Tibial artery (tissue), 4 donors: ENCODE data around the gene MRGPRX4.

Experiments
- DNase-seq, 2 donors: peaks; one replicate each; pipeline ENCODE4 v3.0.0-alpha.2; 2019
- H3K27ac ChIP-seq, 2 donors: fragments of 200-600 bp; sonication (generic) in 1 of 2; 1 replicate in 1 of 2; 2 replicates in 1 of 2; pipeline ENCODE4 v1.5.1; 2018 to 2019; ENCODE audit warnings: mild to moderate bottlenecking in 1 of 2
- H3K27me3 ChIP-seq, 2 donors: fragments of 200-600 bp; sonication (generic) in 1 of 2; one replicate each; pipeline versions ENCODE4 v1.5.1 to v1.6.0; 2016 to 2019
- H3K36me3 ChIP-seq, 3 donors: fragments of 200-600 bp; sonication (generic) in 2 of 3; one replicate each; pipeline ENCODE4 v1.5.1; 2016 to 2019; ENCODE audit warnings: mild to moderate bottlenecking in 2 of 3
- H3K4me1 ChIP-seq, 4 donors: fragments of 200-600 bp; sonication (generic) in 2 of 4; 1 replicate in 3 of 4; 2 replicates in 1 of 4; pipeline ENCODE4 v1.5.1; 2016 to 2019
- H3K4me3 ChIP-seq, 2 donors: fragments of 200-600 bp; sonication (generic) in 1 of 2; 1 replicate in 1 of 2; 2 replicates in 1 of 2; pipeline ENCODE4 v1.5.1; 2018 to 2019; ENCODE audit warnings: mild to moderate bottlenecking in 2 of 2
- H3K9me3 ChIP-seq, 3 donors: fragments of 200-600 bp; sonication (generic) in 1 of 3; one replicate each; pipeline ENCODE4 v1.5.1; 2016 to 2019
- intact Hi-C: fragments of 100-400 bp; cut with DNase I; formaldehyde crosslinking; loops from one replicate; pipeline ENCODE4 v1.15.0; 2023; ENCODE audit warnings: low total_unique reads
- TF ChIP-seq, protein P1 (sequence below), 2 experiments: fragments of 200-600 bp in 1 of 2; fragments of 450-650 bp in 1 of 2; IDR thresholded peaks; one replicate each; pipeline ENCODE4 v1.5.1; 2017 to 2019; ENCODE audit warnings: antibody characterized with exemption in 2 of 2, mild to moderate bottlenecking in 1 of 2, moderate library complexity in 1 of 2

MRGPRX4 gene

DNA sequence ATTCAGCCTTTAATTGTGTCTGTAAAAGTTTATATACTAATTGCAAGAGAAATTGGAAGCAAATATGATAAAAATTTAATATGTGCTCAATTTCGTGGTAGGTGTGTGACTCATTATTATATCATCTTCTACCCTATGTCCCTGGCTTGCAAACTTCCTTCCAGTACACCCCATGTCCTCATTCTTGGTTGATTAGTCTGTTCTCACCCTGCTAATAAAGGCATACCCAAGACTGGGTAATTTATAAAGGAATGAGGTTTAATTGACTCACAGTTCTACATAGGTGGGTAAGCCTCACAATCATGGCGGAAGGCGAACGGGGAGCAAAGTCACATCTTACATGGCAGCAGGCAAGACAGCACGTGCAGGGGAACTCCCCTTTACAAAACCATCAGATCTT, 28.4 kb upstream of the MRGPRX4 start:
- H3K27ac ChIP-seq, result no peak overlapping the region
- H3K4me1 ChIP-seq, result no peaks in the 10 kb centered on the region
- TF ChIP-seq, protein P1, sequence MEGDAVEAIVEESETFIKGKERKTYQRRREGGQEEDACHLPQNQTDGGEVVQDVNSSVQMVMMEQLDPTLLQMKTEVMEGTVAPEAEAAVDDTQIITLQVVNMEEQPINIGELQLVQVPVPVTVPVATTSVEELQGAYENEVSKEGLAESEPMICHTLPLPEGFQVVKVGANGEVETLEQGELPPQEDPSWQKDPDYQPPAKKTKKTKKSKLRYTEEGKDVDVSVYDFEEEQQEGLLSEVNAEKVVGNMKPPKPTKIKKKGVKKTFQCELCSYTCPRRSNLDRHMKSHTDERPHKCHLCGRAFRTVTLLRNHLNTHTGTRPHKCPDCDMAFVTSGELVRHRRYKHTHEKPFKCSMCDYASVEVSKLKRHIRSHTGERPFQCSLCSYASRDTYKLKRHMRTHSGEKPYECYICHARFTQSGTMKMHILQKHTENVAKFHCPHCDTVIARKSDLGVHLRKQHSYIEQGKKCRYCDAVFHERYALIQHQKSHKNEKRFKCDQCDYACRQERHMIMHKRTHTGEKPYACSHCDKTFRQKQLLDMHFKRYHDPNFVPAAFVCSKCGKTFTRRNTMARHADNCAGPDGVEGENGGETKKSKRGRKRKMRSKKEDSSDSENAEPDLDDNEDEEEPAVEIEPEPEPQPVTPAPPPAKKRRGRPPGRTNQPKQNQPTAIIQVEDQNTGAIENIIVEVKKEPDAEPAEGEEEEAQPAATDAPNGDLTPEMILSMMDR (IDR thresholded peaks at IDR 0.05), result no peak
- H3K27me3 ChIP-seq, result no peaks in the 10 kb centered on the region
- intact Hi-C loops, result no loop called here
- DNase-seq, result no peak
- no peaks in the 10 kb centered on the region for H3K36me3 ChIP-seq
- no peak overlapping the region for H3K4me3 ChIP-seq
- H3K9me3 ChIP-seq, result no peaks in the 10 kb centered on the region

DNA sequence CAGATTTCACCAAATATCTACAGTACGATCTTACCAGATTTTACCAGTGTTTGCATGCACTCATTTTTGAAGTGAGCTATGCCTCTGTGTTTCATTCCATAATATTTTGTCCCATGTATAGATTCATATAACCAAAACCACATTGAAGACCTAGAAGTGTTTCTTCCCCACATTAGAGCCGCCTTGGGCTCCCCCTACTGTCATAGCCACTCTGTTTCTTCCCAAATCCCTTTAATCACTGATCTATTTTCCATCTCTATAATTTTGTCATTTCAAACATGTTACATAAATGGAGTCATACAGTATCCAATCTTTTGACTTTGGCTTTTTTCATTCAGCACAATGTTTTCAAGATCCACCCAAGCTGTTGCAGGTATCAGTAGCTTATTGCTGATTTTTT, 27.6 kb upstream of the MRGPRX4 start:
- TF ChIP-seq, protein P1 (IDR thresholded peaks at IDR 0.05), result no peak
- intact Hi-C loops, result no loop called here
- Histone ChIP-seq H3K4me1 (no peaks in the 10 kb centered on the region), H3K27ac (no peak overlapping the region), H3K4me3 (no peak overlapping the region), H3K36me3 (no peaks in the 10 kb centered on the region), H3K27me3 (no peaks in the 10 kb centered on the region), H3K9me3 (no peaks in the 10 kb centered on the region)
- no peak for DNase-seq

DNA sequence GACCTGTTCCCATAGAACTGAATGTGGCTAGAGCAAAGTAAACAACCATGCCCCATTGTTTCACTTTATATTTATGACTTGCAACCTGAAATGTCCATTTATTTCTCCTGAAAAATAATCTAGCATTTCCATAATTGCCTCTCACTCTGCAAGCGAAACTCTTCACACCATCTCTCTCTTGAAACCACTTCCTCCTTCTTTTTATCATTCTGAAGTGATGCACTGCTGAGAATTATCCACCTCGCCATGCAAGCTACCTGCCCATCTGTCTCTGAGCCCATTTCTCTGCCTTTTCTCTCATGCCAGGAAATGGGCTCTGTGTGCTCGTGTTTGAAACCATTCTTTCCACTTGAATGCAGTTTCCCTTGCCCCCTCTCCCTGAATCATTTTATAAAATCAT, 26.8 kb upstream of the MRGPRX4 start:
- TF ChIP-seq, protein P1 (IDR thresholded peaks at IDR 0.05), result no peak
- H3K36me3 ChIP-seq, result no peaks in the 10 kb centered on the region
- intact Hi-C loops, result no loop called here

DNA sequence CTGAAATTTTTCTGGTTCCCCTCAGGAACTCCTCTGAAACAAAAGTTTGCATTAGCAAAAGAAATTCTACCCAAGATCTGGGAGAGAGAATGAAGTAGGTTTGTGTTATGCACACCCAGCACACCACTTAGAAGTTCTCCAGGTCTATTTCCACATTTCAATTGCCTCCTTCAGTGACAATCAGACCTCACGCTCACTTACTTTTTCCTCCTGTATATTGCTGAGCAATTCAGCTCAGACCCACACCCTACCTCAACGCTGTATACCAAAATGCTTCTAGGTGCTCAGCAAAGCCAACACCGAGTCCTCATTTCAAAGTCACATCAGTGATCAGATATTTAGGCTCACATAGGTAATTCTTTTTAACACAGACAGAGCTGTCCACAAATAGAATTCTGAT, 21.1 kb upstream of the MRGPRX4 start:
- Histone ChIP-seq H3K27me3 (peaks cover 0 to 7% of the 10 kb centered on the region in 2 donors), H3K4me3 (no peak overlapping the region), H3K4me1 (no peaks in the 10 kb centered on the region), H3K27ac (no peak overlapping the region), H3K9me3 (no peaks in the 10 kb centered on the region), H3K36me3 (no peaks in the 10 kb centered on the region)
- TF ChIP-seq, protein P1 (IDR thresholded peaks at IDR 0.05), result no peak
- intact Hi-C loops, result no loop called here
- DNase-seq, result no peak

More for the DNA sequence above, 26.8 kb upstream of the MRGPRX4 start:
- Histone ChIP-seq H3K27me3 (no peaks in the 10 kb centered on the region), H3K9me3 (no peaks in the 10 kb centered on the region), H3K27ac (no peak overlapping the region), H3K4me3 (no peak overlapping the region), H3K4me1 (no peaks in the 10 kb centered on the region)
- no peak for DNase-seq

DNA sequence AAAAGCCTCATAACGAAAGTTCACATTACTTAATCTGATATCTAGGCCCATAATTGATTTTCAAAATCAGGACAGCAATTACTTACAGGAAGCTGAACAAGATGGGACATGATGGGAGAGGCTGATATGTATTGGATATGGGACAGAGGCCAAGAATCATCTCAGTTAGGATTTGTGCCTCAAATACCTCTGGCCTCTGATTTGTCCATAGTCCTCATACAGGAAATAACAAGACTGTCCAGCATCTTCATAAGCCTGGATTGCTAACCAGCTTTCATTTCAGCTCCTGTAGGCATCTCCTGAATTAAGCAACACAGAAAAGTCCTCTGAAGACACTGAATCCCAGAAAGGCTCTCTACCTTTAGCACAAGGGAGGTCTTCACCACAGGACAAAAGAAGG, 4.3 kb upstream of the MRGPRX4 start:
- intact Hi-C loops, result no loop called here
- no peaks in the 10 kb centered on the region for H3K4me1 ChIP-seq

More for the DNA sequence above, 4.3 kb upstream of the MRGPRX4 start:
- TF ChIP-seq, protein P1 (IDR thresholded peaks at IDR 0.05), result no peak
- Histone ChIP-seq H3K9me3 (no peaks in the 10 kb centered on the region), H3K27me3 (no peaks in the 10 kb centered on the region), H3K27ac (no peak overlapping the region), H3K36me3 (no peaks in the 10 kb centered on the region), H3K4me3 (no peak overlapping the region)
- no peak for DNase-seq
